ENCODE results near the gene PRG2.

Gene PRG2

GRCh38 chr11:57419146-57419545 is 28.7 kb upstream of the PRG2 start:
- TF ChIP-seq ZFX (IDR thresholded peaks at IDR 0.05; ENCODE audit: borderline replicate concordance), result no peak
- no peak for TF ChIP-seq CTCF (IDR thresholded peaks at IDR 0.05)
- no peak overlapping the region for H3K27ac ChIP-seq

GRCh38 chr11:57418131-57418530 is 27.7 kb upstream of the PRG2 start:
- H3K27ac ChIP-seq, result no peak overlapping the region
- TF ChIP-seq CTCF (IDR thresholded peaks at IDR 0.05), result no peak
- no peak for TF ChIP-seq ZFX (IDR thresholded peaks at IDR 0.05; ENCODE audit: borderline replicate concordance)

- no peak overlapping the region for H3K27ac ChIP-seq
- TF ChIP-seq CTCF (IDR thresholded peaks at IDR 0.05) (no peak), ZFX (IDR thresholded peaks at IDR 0.05; ENCODE audit: borderline replicate concordance) (no peak)
These were observed 26.6 kb upstream of the PRG2 start for GRCh38 chr11:57417056-57417455.

GRCh38 chr11:57416436-57416835 is 26.0 kb upstream of the PRG2 start:
- H3K27ac ChIP-seq, result no peak overlapping the region

GRCh38 chr11:57414612-57415212 is 24.3 kb upstream of the PRG2 start:
- TF ChIP-seq CTCF (IDR thresholded peaks at IDR 0.05) (no peak), ZFX (IDR thresholded peaks at IDR 0.05; ENCODE audit: borderline replicate concordance) (no peak)
- H3K27ac ChIP-seq, result no peak overlapping the region

More at GRCh38 chr11:57416436-57416835, 26.0 kb upstream of the PRG2 start:
- TF ChIP-seq CTCF (IDR thresholded peaks at IDR 0.05), result no peak

DNA sequence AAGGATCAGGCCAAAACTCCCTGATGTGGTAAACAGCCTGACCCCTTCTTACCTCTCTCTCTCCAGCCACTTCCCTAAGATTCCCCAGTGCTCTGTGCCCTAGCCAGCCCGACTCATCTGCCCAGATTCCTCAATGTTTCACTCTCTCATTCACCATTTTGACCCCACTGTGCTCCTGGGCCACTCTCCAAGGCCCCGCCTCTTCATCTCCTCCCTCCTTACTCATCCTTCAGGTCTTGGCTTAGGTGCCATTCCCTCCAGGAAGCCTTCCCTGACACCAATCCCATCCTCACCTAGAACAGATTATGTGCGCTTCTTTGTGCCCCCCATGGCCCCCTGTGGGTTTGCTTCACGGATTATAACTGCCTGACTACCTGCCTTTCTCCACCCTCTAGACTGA is 23.2 kb upstream of the PRG2 start:
- TF ChIP-seq ZFX (IDR thresholded peaks at IDR 0.05; ENCODE audit: borderline replicate concordance) (no peak), CTCF (IDR thresholded peaks at IDR 0.05) (no peak)
- H3K27ac ChIP-seq, result no peak overlapping the region

DNA sequence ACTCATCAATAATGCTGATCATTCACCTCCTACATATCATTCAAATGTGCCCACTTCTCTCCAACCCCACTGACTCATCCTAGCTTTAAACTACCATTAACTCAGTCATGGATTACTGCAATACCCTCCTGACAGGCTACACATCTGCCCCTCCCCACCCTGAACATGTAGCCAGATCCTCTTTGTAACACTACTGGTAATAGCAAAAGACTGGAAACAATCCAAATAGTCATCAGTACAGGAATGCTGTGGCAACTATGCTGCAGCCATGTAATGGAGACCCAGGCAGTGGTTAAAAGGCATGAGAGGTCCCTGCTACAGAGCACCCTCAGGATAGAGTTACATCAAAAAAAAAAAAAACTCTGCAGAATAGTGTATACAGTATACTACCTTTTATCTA is 19.8 kb upstream of the PRG2 start:
- TF ChIP-seq ZFX (IDR thresholded peaks at IDR 0.05; ENCODE audit: borderline replicate concordance), result no peak
- TF ChIP-seq CTCF (IDR thresholded peaks at IDR 0.05), result no peak
- no peak overlapping the region for H3K27ac ChIP-seq

Measured in 22Rv1 (cell line).